Activated naive CD8-positive, alpha-beta T cell treated with anti-CD3 and anti-CD28 coated beads for 36 hours (primary cell): Measurements from ENCODE around the gene AP1S3. TPM values are rescaled to one million over a fixed set of nuclear protein-coding genes. Genes with fewer than 3 reads are reported as not detected.

Experiments
- DNase-seq: peaks from one replicate; pipeline ENCODE4 v3.0.0; 2021
- H3K27ac Mint-ChIP-seq: one replicate; pipeline ENCODE4 v1.8.0; 2022; ENCODE audit warnings: mild to moderate bottlenecking, moderate library complexity, mixed read lengths
- H3K27me3 Mint-ChIP-seq: one replicate; pipeline ENCODE4 v1.8.0; 2022; ENCODE audit warnings: mild to moderate bottlenecking, mixed read lengths
- H3K36me3 Mint-ChIP-seq: one replicate; pipeline ENCODE4 v1.8.0; 2021; ENCODE audit warnings: mild to moderate bottlenecking, mixed read lengths
- H3K4me1 Mint-ChIP-seq: one replicate; pipeline ENCODE4 v1.8.0; 2021; ENCODE audit warnings: mixed read lengths
- H3K4me3 Mint-ChIP-seq: one replicate; pipeline ENCODE4 v1.8.0; 2022; ENCODE audit warnings: mild to moderate bottlenecking, moderate library complexity, mixed read lengths
- H3K9me3 Mint-ChIP-seq: one replicate; pipeline ENCODE4 v1.8.0; 2022; ENCODE audit warnings: mixed read lengths
- total RNA-seq, 2 experiments: library from RNA; stranded (reverse); gene quantifications; one replicate each; pipeline ENCODE4 v1.2.3, GENCODE V29; 2021

AP1S3 gene
- total RNA-seq, 2 experiments from 2014 or later = 10.5 to 11.3 TPM

DNA sequence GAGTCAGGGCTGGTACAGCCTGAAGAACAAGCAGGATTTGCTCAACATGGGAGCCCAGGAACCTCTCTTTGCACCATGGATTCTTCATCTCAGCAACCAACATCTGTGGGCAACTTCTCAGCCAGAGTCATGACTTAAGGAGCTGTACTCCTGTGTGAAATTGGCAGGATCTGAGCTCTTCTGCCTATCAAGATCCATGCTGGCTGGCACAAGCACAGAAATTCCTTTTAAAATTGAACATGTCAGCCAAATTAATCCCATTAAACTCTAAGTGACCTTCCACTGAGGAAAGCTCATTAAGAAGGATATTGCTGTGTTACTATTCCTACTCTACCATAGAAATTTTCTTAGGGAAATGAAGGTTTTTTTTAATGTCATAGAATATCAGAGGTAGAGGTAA is 124.7 kb downstream of the AP1S3 start:
- Mint-ChIP-seq H3K4me3 (no peak overlapping the region), H3K27ac (no peak overlapping the region), H3K36me3 (no peaks in the 10 kb centered on the region), H3K9me3 (peaks cover 3% of the 10 kb centered on the region), H3K27me3 (peaks cover 8% of the 10 kb centered on the region), H3K4me1 (no peaks in the 10 kb centered on the region)
- DNase-seq = no peak

DNA sequence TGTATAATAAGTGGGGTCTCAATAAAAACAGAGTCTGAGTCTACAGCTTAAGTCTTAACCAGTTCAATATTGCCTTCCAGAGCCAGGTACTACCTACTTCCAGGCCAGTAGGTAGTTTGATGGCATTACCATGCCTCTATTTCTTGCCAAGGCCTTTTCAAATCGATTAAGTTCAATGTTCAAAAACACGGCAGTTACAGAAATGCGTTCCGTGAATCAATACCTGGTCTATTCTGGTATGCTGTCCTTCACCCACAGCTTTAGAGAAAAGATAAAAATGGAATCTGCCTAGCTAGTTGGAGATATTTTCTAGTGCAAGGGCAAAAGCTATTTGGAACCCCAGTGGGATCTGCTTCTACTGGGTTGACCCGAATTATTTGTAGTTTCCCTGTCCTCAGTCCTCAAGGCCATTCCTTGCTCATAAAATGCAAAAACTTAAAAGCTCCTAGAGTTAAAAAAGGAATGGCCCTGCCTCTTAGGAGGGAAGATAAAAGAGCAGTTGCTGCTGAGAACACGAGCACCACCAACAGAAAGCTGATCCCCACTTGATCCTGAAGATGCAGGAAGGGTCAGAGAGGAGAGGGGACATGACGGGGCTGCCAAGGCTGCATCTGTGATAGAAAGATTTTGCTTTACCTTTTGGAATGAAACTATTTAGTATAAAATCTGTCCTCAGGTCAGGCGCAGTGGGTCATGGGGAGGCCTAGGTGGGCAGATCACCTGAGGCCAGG is 125.6 kb downstream of the AP1S3 start:
- H3K27ac Mint-ChIP-seq = no peak overlapping the region
- no peaks in the 10 kb centered on the region for H3K4me1 Mint-ChIP-seq
- H3K27me3 Mint-ChIP-seq = peaks cover 8% of the 10 kb centered on the region
- H3K36me3 Mint-ChIP-seq = no peaks in the 10 kb centered on the region
- H3K9me3 Mint-ChIP-seq = no peaks in the 10 kb centered on the region
- DNase-seq = no peak
- no peak overlapping the region for H3K4me3 Mint-ChIP-seq

Other genes starting within 250 kb of the AP1S3 start
- not detected for gene SCG2, start 235.2 kb downstream of the AP1S3 start, total RNA-seq
- 10 to 100 TPM; 24.4 to 26.7 TPM for gene WDFY1, start 107.8 kb upstream of the AP1S3 start, total RNA-seq
- 10 to 100 TPM; 51.0 to 53.0 TPM for gene MRPL44, start 119.9 kb upstream of the AP1S3 start, total RNA-seq
- gene SERPINE2, start 201.7 kb upstream of the AP1S3 start, total RNA-seq = 10 to 100 TPM; 33.1 to 33.7 TPM